Effector memory CD4-positive, alpha-beta T cell (primary cell): Measurements from ENCODE around the gene BTBD9.

ENCODE experiments used
- DNase-seq, 3 donors: peaks; one replicate each; pipeline ENCODE4 v3.0.0-alpha.2; 2020
- H3K27ac ChIP-seq: 2 replicates; pipeline ENCODE4 v1.7.0; 2013; ENCODE audit warnings: mild to moderate bottlenecking, low read length, moderate library complexity; ENCODE audit not compliant: insufficient read depth, poor library complexity, severe bottlenecking
- H3K27me3 ChIP-seq: replicated peaks from 2 replicates; pipeline ENCODE4 v1.7.0; 2013; ENCODE audit warnings: mild to moderate bottlenecking, low read length; ENCODE audit not compliant: insufficient read depth, control insufficient read depth, poor library complexity, severe bottlenecking
- H3K36me3 ChIP-seq: 2 replicates; pipeline ENCODE4 v1.7.0; 2013; ENCODE audit warnings: mild to moderate bottlenecking, low read length, moderate library complexity; ENCODE audit not compliant: control insufficient read depth, insufficient read depth
- H3K4me1 ChIP-seq: 2 replicates; pipeline ENCODE4 v1.7.0; 2013; ENCODE audit warnings: low read length, mild to moderate bottlenecking; ENCODE audit not compliant: control insufficient read depth, insufficient read depth, poor library complexity, severe bottlenecking
- H3K4me3 ChIP-seq: 2 replicates; pipeline ENCODE4 v1.7.0; 2013; ENCODE audit warnings: low read length, low read depth, mild to moderate bottlenecking; ENCODE audit not compliant: insufficient read depth, poor library complexity, severe bottlenecking
- H3K9me3 ChIP-seq: 2 replicates; pipeline ENCODE4 v1.7.0; 2013; ENCODE audit warnings: mild to moderate bottlenecking, low read length, moderate library complexity; ENCODE audit not compliant: control insufficient read depth

BTBD9 gene

DNA sequence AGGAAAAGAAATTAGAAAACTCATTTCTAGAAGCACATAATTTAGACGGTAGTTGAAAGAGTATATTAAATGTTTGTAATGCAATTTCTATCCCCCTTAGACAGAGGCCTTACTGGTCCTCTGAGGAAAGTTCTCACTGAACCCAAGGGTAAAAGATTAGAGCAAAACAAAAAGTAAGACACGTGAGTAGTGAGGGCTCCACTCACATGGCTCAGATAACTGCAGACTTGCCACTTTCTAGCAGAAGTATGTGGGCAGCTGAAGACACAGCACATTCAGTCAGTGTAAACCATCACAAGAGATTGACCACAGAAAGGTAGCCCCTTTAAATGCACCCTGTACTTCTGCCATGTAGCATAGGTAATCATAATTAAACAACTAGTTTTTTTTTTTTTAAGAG lies 193.8 kb downstream of the BTBD9 start:
- no peak overlapping the region for H3K27ac ChIP-seq
- H3K4me3 ChIP-seq, result no peak overlapping the region
- H3K4me1 ChIP-seq, result no peaks in the 10 kb centered on the region
- no peaks in the 10 kb centered on the region for H3K27me3 ChIP-seq
- no peak for DNase-seq
- no peaks in the 10 kb centered on the region for H3K36me3 ChIP-seq
- H3K9me3 ChIP-seq, result no peaks in the 10 kb centered on the region

DNA sequence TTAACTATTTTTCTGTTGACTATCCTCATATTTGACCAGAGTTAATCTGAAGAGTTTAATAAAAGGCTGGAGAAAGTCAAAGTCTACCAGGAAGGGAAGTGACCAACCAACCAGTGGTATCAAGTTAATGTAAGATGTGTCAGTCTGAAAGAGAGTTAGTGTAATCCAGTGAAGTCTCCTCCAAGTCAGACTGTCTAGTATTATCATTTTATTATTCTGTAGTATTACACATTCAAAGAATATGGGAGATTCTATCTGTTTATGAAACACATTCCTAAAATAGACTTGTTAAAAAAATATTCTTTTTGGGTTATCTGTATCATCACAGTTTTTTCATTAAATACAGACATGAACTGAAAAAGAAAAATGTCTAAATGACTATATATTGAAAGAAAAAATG lies 194.4 kb downstream of the BTBD9 start:
- no peak overlapping the region for H3K27ac ChIP-seq
- H3K4me3 ChIP-seq, result no peak overlapping the region
- no peaks in the 10 kb centered on the region for H3K4me1 ChIP-seq
- no peak for DNase-seq
- no peaks in the 10 kb centered on the region for H3K36me3 ChIP-seq
- no peaks in the 10 kb centered on the region for H3K9me3 ChIP-seq
- H3K27me3 ChIP-seq, result no peaks in the 10 kb centered on the region

DNA sequence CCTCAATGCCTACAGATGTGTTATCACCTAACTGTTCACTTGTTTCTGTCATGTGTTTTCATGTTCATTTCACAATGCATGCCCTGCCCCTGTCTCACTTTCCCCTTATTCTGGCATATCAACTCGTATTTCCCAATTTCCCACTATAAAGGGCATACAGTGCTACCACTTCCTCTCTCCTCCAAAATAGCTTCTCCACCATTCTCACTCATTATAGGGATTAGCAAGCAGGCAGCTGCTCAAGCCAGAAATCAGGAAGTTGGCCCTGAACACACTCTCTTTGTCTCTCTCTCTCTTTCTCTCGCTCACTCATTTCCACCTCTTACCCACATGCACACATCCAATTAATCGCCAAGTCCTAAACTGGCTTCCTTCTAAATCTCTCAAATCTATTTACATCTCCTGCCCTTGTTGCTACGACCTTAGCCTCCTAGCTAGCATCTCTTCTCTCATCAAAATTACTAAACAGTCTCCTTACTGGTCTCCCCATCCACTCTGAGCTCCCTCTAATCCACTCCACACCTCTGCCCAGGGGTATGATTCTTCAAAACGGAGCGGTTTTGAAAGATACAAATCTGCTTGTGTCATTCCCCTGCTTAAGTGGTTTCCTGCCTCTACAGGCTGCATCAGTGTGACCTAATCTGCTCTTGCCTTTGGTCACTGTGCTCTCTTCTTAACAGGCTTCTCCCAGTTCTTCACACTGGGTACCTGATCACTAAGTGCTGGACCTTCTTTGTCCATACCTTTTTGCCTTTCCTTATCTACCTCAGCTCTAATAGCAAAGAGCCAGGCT lies 196.2 kb downstream of the BTBD9 start:
- DNase-seq, result no peak
- Histone ChIP-seq H3K4me1 (no peaks in the 10 kb centered on the region), H3K27ac (no peak overlapping the region), H3K36me3 (no peaks in the 10 kb centered on the region), H3K9me3 (no peaks in the 10 kb centered on the region), H3K27me3 (no peaks in the 10 kb centered on the region), H3K4me3 (no peak overlapping the region)

DNA sequence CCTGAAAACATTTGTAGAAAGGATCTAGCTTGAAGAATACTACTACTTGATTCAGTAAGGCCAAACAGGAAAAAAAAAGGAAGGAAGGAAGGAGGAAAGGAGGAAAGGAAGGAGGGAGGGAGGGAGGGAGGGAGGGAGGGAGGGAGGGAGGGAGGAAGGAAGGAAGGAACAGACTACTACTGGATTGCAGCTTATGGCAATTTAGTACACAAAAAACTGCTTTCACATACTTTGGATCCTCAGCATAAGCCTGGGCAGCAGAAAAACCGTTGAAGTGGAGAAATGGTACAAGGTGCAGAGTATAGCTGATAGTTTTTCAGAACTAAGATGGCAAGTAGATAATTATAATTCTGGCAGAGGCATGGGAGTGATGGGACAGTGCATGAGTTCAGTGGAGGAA lies 201.6 kb downstream of the BTBD9 start:
- H3K36me3 ChIP-seq, result no peaks in the 10 kb centered on the region
- H3K9me3 ChIP-seq, result no peaks in the 10 kb centered on the region
- no peak overlapping the region for H3K27ac ChIP-seq
- no peaks in the 10 kb centered on the region for H3K27me3 ChIP-seq
- no peak overlapping the region for H3K4me3 ChIP-seq
- H3K4me1 ChIP-seq, result no peaks in the 10 kb centered on the region
- no peak for DNase-seq

GRCh38 chr6:38436726-38437465 lies 202.8 kb downstream of the BTBD9 start:
- Histone ChIP-seq H3K9me3 (no peaks in the 10 kb centered on the region), H3K36me3 (no peaks in the 10 kb centered on the region), H3K27ac (no peak overlapping the region), H3K4me1 (no peaks in the 10 kb centered on the region), H3K4me3 (no peak overlapping the region), H3K27me3 (no peaks in the 10 kb centered on the region)
- DNase-seq, result no peak

- Histone ChIP-seq H3K4me1 (no peaks in the 10 kb centered on the region), H3K4me3 (no peak overlapping the region), H3K27ac (no peak overlapping the region), H3K9me3 (no peaks in the 10 kb centered on the region), H3K36me3 (no peaks in the 10 kb centered on the region), H3K27me3 (no peaks in the 10 kb centered on the region)
- no peak for DNase-seq
Observed at GRCh38 chr6:38435330-38435729, 204.4 kb downstream of the BTBD9 start.

- H3K36me3 ChIP-seq, result no peaks in the 10 kb centered on the region
- no peaks in the 10 kb centered on the region for H3K27me3 ChIP-seq
Observed at GRCh38 chr6:38434051-38434450, 205.7 kb downstream of the BTBD9 start.

GRCh38 chr6:38432479-38432878 lies 207.2 kb downstream of the BTBD9 start:
- no peak for DNase-seq
- H3K4me1 ChIP-seq, result no peaks in the 10 kb centered on the region
- no peaks in the 10 kb centered on the region for H3K27me3 ChIP-seq
- no peak overlapping the region for H3K27ac ChIP-seq
- no peaks in the 10 kb centered on the region for H3K9me3 ChIP-seq
- H3K36me3 ChIP-seq, result no peaks in the 10 kb centered on the region
- no peak overlapping the region for H3K4me3 ChIP-seq

More at GRCh38 chr6:38434051-38434450, 205.7 kb downstream of the BTBD9 start:
- Histone ChIP-seq H3K27ac (no peak overlapping the region), H3K4me1 (no peaks in the 10 kb centered on the region), H3K9me3 (no peaks in the 10 kb centered on the region), H3K4me3 (no peak overlapping the region)
- DNase-seq, result no peak

DNA sequence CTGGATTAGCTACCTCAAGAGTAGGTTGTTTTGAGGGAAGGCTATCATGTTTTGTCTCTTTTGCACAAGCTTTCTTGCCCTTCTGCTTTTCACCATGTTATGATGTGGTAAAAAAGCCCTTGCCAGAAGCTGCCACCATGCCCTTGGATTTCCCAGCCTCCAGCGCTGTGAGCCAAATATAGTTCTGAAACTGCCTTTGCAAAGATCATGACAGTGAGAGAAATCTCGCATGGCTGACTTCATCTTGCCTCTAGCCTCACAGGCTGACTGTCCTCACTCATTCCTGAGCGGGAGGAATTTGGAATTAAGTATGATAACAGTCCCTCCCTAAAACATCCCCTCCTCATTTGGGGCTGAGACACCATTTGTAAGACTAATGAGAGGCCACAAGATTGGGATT lies 207.7 kb downstream of the BTBD9 start:
- Histone ChIP-seq H3K27ac (no peak overlapping the region), H3K36me3 (no peaks in the 10 kb centered on the region), H3K4me1 (no peaks in the 10 kb centered on the region), H3K9me3 (no peaks in the 10 kb centered on the region), H3K27me3 (no peaks in the 10 kb centered on the region), H3K4me3 (no peak overlapping the region)
- no peak for DNase-seq

DNA sequence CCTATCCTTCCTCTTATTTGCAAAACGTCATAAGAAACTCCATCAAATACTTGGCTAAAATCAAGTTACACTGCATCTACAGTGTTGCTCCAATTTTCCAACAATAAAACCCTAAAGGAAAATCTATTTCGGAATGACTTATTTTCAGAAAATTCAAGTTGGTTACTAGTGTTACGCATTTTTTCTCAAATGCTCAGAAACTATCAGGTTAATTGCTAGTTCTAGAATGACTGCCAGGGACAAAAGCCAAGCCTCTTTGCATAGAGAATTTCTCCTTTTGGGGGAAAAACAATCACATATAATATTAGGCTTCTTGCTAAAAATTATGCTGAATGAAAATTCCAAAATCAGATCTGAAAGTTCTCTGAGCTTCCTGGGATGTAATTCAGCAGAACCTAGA lies 210.2 kb downstream of the BTBD9 start:
- DNase-seq, result no peak
- Histone ChIP-seq H3K27ac (no peak overlapping the region), H3K4me3 (no peak overlapping the region), H3K27me3 (no peaks in the 10 kb centered on the region), H3K36me3 (no peaks in the 10 kb centered on the region), H3K4me1 (no peaks in the 10 kb centered on the region), H3K9me3 (no peaks in the 10 kb centered on the region)
